Germinal center (tissue), 1 donor: Measurements from ENCODE around the gene MPZL3.
A peak's percentile ranks its signal among the peaks of the same experiment; 100 is the strongest.
"Not testable (repeated sequence)": the region's sequence is repeated elsewhere in the genome, so short reads cannot be mapped to it uniquely, and the experiment has no call there.

Experiments
- DNase-seq: peaks from one replicate; pipeline ENCODE4 v3.0.0; 2012; ENCODE audit warnings: mixed read lengths, low spot score

The MPZL3 gene

DNA sequence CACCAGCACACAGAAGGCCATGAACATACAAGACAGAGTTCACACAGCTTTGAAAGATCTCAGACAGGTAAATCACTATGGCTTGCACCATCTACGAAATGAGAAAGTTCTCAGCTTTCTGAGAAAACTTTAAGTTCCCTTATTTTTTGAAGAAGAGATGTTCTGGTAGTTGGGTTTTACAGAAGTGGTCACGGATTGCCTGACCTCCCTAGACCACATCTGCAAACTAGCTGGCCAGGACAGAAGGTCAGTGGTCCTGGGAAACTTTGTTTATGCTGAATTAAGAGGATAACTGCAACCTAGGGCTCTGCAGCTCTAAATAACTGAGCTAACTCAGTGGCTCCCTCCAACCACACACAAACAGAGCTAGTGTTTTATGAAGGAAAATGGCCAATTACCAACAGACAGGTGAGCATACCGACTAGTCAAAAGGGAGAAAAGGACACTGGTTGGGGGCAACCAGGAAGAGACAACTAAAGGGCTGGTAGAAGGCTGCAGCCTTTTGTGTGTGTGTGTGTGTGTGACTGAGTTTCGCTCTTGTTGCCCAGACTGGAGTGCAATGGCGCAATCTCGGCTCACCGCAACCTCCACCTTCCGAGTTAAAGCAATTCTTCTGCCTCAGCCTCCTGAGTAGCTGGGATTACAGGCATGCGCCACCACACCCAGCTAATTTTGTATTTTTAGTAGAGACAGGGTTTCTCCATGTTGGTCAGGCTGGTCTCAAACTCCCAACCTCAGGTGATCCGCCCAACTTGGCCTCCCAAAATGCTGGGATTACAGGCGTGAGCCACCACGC, 67.2 kb downstream of the MPZL3 start:
- no peak for DNase-seq

DNA sequence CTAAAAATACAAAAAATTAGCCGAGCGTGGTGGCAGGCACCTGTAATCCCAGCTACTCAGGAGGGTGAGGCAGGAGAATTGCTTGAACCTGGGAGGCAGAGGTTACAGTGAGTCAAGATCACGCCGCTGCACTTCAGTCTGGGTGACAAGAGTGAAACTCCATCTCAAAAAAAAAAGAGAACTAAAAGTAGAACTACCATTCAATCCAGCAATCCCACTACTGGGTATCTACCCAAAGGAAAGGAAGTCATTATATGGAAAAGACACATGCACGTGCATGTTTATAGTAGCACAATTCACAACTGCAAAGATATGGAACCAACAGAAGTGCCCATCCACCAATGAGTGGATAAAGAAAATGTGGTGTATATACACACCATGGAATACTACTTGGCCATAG, 68.5 kb downstream of the MPZL3 start:
- not testable (repeated sequence) for DNase-seq

DNA sequence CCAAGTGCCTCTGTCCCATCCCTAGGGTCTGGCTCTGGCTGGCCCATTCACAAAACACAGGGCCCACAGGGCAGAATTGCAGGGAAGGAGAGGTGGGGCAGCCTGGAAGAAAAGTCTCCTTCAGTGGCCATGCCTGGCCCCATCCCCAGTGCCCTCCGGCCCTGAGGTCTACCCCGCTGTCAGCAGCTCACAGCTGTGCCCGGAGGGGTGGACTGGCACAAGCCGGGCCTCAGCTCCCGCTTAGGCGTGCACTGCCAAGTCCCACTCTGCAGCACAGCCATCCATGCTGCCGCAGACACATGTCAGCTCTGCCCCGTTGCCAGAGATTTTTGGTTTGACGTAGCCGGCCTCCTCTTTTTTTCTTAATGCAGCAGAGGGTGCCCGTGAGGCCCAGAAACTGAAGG, 71.9 kb downstream of the MPZL3 start:
- DNase-seq, result peak; percentile 36

DNA sequence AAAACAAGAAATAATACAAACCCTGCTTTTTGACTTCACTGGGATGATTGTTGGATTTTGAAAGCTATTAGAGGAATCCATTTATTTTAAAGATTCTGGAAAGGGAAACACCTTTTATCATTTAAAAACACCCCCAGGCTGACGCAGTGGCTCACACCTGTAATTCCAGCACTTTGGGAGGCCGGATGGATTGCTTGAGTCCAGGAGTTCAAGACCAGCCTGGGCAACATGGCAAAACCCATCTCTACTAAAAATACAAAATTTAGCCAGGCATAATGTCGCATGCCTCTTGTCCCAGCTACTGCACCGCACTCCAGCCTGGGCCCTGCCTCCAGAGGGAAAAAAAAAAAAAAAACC, 75.4 kb downstream of the MPZL3 start:
- DNase-seq, result no peak
